Dendritic cell treated with granulocyte-macrophage colony-stimulating factor and Interleukin-4, amounts not matched to agents 40 ng/mL and 50 ng/mL, for 4 days (primary cell): ENCODE data around the gene EFHD2.
"Not testable (repeated sequence)": the region's sequence is repeated elsewhere in the genome, so short reads cannot be mapped to it uniquely, and the experiment has no call there.

ENCODE experiments used
- H3K27ac Mint-ChIP-seq: one replicate; pipeline ENCODE4 v1.8.0; 2022; ENCODE audit warnings: mild to moderate bottlenecking, mixed read lengths
- H3K27me3 Mint-ChIP-seq: one replicate; pipeline ENCODE4 v1.8.0; 2022; ENCODE audit warnings: mild to moderate bottlenecking, mixed read lengths
- H3K36me3 Mint-ChIP-seq: one replicate; pipeline ENCODE4 v1.8.0; 2022; ENCODE audit warnings: low read depth, mixed read lengths
- H3K4me1 Mint-ChIP-seq: one replicate; pipeline ENCODE4 v1.8.0; 2022; ENCODE audit warnings: low read depth, mixed read lengths
- H3K4me3 Mint-ChIP-seq: one replicate; pipeline ENCODE4 v1.8.0; 2022; ENCODE audit warnings: mild to moderate bottlenecking, moderate library complexity, mixed read lengths
- H3K9me3 Mint-ChIP-seq: one replicate; pipeline ENCODE4 v1.8.0; 2022; ENCODE audit warnings: mixed read lengths
- intact Hi-C: fragments of 100-400 bp; cut with micrococcal nuclease; formaldehyde crosslinking; loops from one replicate; pipeline ENCODE4 v1.15.0; 2022

EFHD2 gene

GRCh38 chr1:15381805-15382204 lies 27.9 kb upstream of the EFHD2 start:
- intact Hi-C loops = no loop called here
- H3K27me3 Mint-ChIP-seq = peaks cover 73% of the 10 kb centered on the region
- peaks cover 30% of the 10 kb centered on the region for H3K4me1 Mint-ChIP-seq
- H3K9me3 Mint-ChIP-seq = no peaks in the 10 kb centered on the region
- no peaks in the 10 kb centered on the region for H3K36me3 Mint-ChIP-seq
- no peak overlapping the region for H3K27ac Mint-ChIP-seq
- H3K4me3 Mint-ChIP-seq = no peak overlapping the region

DNA sequence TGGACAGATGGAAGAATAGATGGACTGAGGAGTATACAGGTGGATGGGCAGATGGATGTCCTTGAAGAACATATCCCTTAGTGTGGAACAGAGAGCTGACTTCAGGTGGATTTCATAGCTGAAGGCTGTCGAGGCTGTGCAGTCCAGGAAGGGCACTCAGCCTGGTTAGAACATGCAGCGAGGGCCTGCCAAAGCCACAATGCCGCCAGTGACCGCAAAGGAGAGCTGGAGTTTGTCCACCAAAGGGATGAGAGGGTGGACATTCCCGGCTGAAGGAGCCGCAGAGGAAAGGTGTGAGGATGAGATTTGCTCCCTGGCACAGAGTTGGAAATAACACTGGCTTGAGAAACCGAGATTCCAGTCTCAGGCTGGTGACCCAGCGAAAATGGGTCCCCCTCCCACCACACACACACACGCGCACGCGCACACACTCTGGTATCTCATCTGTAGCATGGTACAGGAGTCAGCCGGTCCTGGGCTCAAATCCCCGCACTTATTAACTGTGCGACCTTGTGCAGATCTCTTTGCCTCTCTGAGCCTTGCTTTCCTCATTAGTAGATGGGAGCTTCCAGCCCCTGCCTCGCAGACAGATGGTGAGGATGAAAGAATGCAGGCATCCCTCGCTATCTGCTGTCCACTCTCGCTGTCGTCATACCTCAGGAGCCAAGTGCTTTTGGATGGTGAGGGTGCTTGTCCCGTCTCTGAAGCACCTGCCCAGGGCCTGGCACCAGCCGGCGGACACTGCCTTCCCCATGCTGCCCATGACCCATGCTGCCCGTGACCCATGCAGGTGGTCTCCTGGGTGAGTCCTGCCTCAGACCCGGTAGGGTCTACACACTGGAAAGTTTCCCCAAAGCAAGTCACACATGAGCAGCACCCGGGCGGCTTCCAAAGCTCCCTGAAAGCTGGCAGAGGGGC lies 26.8 kb upstream of the EFHD2 start:
- intact Hi-C loops = no loop called here
- Mint-ChIP-seq H3K36me3 (no peaks in the 10 kb centered on the region), H3K4me3 (no peak overlapping the region), H3K27me3 (peaks cover 72% of the 10 kb centered on the region), H3K27ac (no peak overlapping the region), H3K9me3 (no peaks in the 10 kb centered on the region), H3K4me1 (peaks cover 27% of the 10 kb centered on the region)

- Mint-ChIP-seq H3K36me3 (no peaks in the 10 kb centered on the region), H3K9me3 (no peaks in the 10 kb centered on the region), H3K4me1 (peaks cover 27% of the 10 kb centered on the region), H3K4me3 (no peak overlapping the region), H3K27ac (peak overlapping the region; percentile 39), H3K27me3 (peaks cover 73% of the 10 kb centered on the region)
- intact Hi-C loops = no loop called here
Measured at GRCh38 chr1:15383810-15384209, 25.9 kb upstream of the EFHD2 start.

- H3K4me1 Mint-ChIP-seq = peaks cover 27% of the 10 kb centered on the region
- H3K9me3 Mint-ChIP-seq = no peaks in the 10 kb centered on the region
- peaks cover 74% of the 10 kb centered on the region for H3K27me3 Mint-ChIP-seq
- intact Hi-C loops = no loop called here
- peak overlapping the region; percentile 41 for H3K4me3 Mint-ChIP-seq
- no peaks in the 10 kb centered on the region for H3K36me3 Mint-ChIP-seq
- peak overlapping the region; percentile 39 for H3K27ac Mint-ChIP-seq
Measured at GRCh38 chr1:15384301-15384901, 25.3 kb upstream of the EFHD2 start.

DNA sequence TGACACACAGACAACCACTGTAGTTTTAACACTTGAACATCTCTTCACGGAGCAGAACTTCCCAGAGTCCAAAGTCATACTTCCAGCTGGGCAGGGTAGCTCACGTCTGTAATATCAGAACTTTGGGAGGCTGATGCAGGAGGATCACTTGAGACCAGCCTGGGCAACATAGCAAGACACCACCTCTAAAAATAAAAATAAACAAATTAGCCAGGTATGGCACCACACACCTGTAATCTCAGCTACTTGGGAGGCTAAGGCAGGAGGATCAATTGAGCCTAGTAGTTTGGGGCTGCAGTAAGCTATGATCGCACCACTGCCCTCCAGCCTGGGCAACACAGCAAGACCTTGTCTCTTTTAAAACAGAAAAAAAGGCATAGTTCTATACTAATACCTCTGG lies 24.3 kb upstream of the EFHD2 start:
- intact Hi-C loops = no loop called here
- H3K4me3 Mint-ChIP-seq = no peak overlapping the region

GRCh38 chr1:15386164-15386749 lies 23.4 kb upstream of the EFHD2 start:
- peaks cover 73% of the 10 kb centered on the region for H3K27me3 Mint-ChIP-seq
- H3K36me3 Mint-ChIP-seq = no peaks in the 10 kb centered on the region
- peak overlapping the region; percentile 49 for H3K4me3 Mint-ChIP-seq
- no peaks in the 10 kb centered on the region for H3K9me3 Mint-ChIP-seq
- intact Hi-C loops = no loop called here
- H3K27ac Mint-ChIP-seq = peak overlapping the region; percentile 14
- H3K4me1 Mint-ChIP-seq = peaks cover 27% of the 10 kb centered on the region

More for the DNA sequence above, 24.3 kb upstream of the EFHD2 start:
- no peaks in the 10 kb centered on the region for H3K36me3 Mint-ChIP-seq
- H3K27me3 Mint-ChIP-seq = peaks cover 68% of the 10 kb centered on the region
- H3K4me1 Mint-ChIP-seq = peaks cover 27% of the 10 kb centered on the region
- H3K9me3 Mint-ChIP-seq = no peaks in the 10 kb centered on the region
- H3K27ac Mint-ChIP-seq = no peak overlapping the region

DNA sequence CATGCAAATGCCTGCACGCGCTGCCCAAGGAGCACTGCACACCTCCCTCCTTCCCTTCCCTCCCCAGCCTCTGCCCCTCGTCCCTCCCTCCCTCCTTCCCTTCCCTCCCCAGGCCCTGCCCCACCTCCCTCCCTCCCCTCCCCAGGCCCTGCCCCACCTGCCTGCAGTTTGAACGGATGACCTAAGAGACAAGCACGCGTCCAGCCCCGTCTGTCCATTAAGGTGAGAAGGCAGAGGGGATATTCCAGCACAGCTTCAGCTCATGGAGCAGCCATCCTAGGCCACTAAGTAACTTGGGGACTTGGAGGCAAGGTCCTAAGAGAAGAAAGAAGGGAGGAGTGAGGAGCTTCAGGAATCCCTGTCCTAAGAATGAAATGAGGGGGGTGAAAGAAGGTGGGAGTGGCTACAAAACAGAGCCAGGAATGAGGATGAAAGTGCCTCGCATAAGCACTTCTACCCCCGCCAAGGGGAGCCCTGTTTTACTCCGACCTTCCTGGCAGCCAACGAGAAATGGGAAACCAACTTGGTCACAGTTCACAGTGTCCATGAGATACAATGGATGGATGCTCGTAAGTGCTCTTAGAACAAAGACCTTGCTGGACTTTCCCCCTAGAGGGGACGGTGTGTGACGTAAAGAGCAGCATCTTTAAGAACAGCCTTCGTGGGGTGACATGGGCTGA lies 21.3 kb upstream of the EFHD2 start:
- intact Hi-C loops = no loop called here
- Mint-ChIP-seq H3K4me1 (peaks cover 27% of the 10 kb centered on the region), H3K36me3 (no peaks in the 10 kb centered on the region), H3K9me3 (no peaks in the 10 kb centered on the region), H3K4me3 (no peak overlapping the region), H3K27ac (no peak overlapping the region), H3K27me3 (peaks cover 67% of the 10 kb centered on the region)

DNA sequence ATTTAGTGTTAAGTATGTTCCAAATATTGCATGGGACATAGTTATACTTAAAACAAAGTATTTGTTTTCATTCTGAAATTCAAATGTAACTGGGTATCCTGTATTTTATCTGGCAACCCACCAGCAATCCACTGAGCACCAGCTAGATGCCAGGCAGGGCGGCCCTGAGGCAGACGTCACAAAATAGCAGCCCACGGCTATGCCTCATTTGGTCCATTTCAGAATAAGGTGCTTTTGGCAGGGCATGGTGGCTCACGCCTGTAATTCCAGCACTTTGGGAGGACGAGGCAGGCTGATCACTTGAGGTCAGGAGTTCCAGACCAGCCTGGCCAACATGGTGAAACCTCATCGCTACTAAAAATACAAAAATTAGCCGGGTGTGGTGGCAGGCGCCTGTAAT lies 19.9 kb upstream of the EFHD2 start:
- H3K9me3 Mint-ChIP-seq, H3K4me3 Mint-ChIP-seq, intact Hi-C loops, H3K36me3 Mint-ChIP-seq, H3K27ac Mint-ChIP-seq: not testable (repeated sequence)
- Mint-ChIP-seq H3K27me3 (peaks cover 58% of the 10 kb centered on the region), H3K4me1 (peaks cover 16% of the 10 kb centered on the region)

- H3K4me3 Mint-ChIP-seq = no peak overlapping the region
- peaks cover 57% of the 10 kb centered on the region for H3K27me3 Mint-ChIP-seq
- H3K36me3 Mint-ChIP-seq = no peaks in the 10 kb centered on the region
- no peaks in the 10 kb centered on the region for H3K9me3 Mint-ChIP-seq
- H3K27ac Mint-ChIP-seq = no peak overlapping the region
- peaks cover 16% of the 10 kb centered on the region for H3K4me1 Mint-ChIP-seq
- intact Hi-C loops = no loop called here
Measured at GRCh38 chr1:15390667-15391066, 19.0 kb upstream of the EFHD2 start.

- intact Hi-C loops = no loop called here
- Mint-ChIP-seq H3K27me3 (peaks cover 52% of the 10 kb centered on the region), H3K27ac (no peak overlapping the region), H3K4me1 (peaks cover 9% of the 10 kb centered on the region), H3K4me3 (no peak overlapping the region), H3K9me3 (no peaks in the 10 kb centered on the region), H3K36me3 (no peaks in the 10 kb centered on the region)
Measured at GRCh38 chr1:15391366-15391765, 18.3 kb upstream of the EFHD2 start.

DNA sequence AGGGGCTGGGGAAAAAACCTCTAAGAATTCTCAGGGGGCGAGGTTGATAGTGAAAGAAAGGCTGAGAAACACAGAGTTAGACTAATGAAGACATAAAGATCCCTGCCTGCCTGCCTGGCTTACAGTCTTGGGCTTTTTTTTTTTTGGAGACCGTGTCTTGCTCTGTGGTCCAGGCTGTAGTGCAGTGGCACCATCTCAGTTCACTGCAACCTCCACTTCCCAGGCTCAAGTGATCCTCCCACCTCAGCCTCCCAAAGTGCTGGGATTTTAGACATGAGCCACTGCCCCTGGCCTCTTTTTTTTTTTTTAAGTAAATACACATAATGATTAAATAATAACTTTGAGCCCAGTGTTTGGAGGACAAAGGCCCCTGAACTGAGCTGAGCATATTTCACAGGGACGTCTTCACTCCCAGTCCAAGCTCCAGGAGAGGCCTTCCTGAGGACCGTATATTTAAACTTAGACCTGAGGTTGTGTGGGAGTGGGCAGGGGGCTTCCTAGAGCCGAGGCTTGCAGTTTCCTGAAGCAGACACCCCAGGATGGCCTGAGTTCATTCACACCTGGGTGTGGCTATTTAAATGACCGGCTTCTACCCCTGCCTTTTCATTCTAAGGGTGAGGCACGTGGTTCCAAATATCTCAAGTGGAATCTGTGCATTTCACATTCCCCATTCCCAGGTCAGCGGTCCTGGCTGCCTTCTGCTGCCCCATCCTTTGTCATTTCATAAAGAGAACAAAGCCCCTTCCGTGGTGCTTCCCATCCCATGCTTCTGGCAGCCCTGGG lies 16.0 kb upstream of the EFHD2 start:
- H3K36me3 Mint-ChIP-seq = no peaks in the 10 kb centered on the region
- H3K9me3 Mint-ChIP-seq = no peaks in the 10 kb centered on the region
- no peak overlapping the region for H3K4me3 Mint-ChIP-seq
- H3K27me3 Mint-ChIP-seq = peaks cover 32% of the 10 kb centered on the region
- intact Hi-C loops = no loop called here
- H3K27ac Mint-ChIP-seq = no peak overlapping the region
- H3K4me1 Mint-ChIP-seq = no peaks in the 10 kb centered on the region

- intact Hi-C loops = no loop called here
- H3K27ac Mint-ChIP-seq = no peak overlapping the region
- no peaks in the 10 kb centered on the region for H3K36me3 Mint-ChIP-seq
- peaks cover 28% of the 10 kb centered on the region for H3K27me3 Mint-ChIP-seq
- peaks cover under 1% of the 10 kb centered on the region for H3K9me3 Mint-ChIP-seq
- H3K4me1 Mint-ChIP-seq = no peaks in the 10 kb centered on the region
- H3K4me3 Mint-ChIP-seq = no peak overlapping the region
Measured at GRCh38 chr1:15394258-15394690, 15.4 kb upstream of the EFHD2 start.

GRCh38 chr1:15397236-15397635 lies 12.5 kb upstream of the EFHD2 start:
- intact Hi-C loops = no loop called here
- Mint-ChIP-seq H3K4me3 (no peak overlapping the region), H3K9me3 (peaks cover 7% of the 10 kb centered on the region), H3K4me1 (peaks cover 12% of the 10 kb centered on the region), H3K27ac (no peak overlapping the region), H3K27me3 (peaks cover 12% of the 10 kb centered on the region), H3K36me3 (no peaks in the 10 kb centered on the region)
